K562 (cell line): Measurements from ENCODE around the gene GRP. TPM values are rescaled to one million over a fixed set of nuclear protein-coding genes. Genes with fewer than 3 reads are reported as not detected.
A peak's percentile ranks its signal among the peaks of the same experiment; 100 is the strongest.

Source experiments
- ATAC-seq: fragments of 200-7000 bp; cut with Tn5 transposase; 3 replicates; pipeline ENCODE4 v1.9.1; 2020; ENCODE audit warnings: moderate library complexity
- BruUV-seq: library from RNA; stranded (reverse); fragments of 400-500 nt; replicated peaks from 2 replicates; lab custom pipeline; 2021; lab: Mats Ljungman, UMichigan
- CTCF ChIA-PET: fragments of 300-600 bp; formaldehyde crosslinking; extraction: SDS; loops from one replicate; lab custom pipeline; 2021; ENCODE audit warnings: low intra/inter-chr PET ratio; lab: Yijun Ruan, JAX
- POLR2A ChIA-PET: fragments of 300-600, 350-650 bp; sonication (Branson Sonifier 250); formaldehyde crosslinking; extraction: SDS; loops from one replicate; lab custom pipeline; 2021; ENCODE audit warnings: antibody characterized with exemption, inconsistent platforms; lab: Yijun Ruan, JAX
- DNase-seq, 4 experiments: peaks; one replicate each; pipeline versions ENCODE4 v3.0.0 to v3.0.0-alpha.2; 2011 to 2018; ENCODE audit warnings: low spot score in 3 of 4, mixed read lengths in 3 of 4; ENCODE audit errors: extremely low read depth in 1 of 4
- FAIRE-seq: peaks from 2 replicates; lab custom pipeline; 2011; peaks lifted over from hg19 to GRCh38; lab: Jason Lieb, UNC
- H2AFZ ChIP-seq: 2 replicates; pipeline ENCODE4 v1.6.0; 2011; ENCODE audit warnings: low read depth, low read length, control low read depth, inconsistent platforms
- H3K27ac ChIP-seq: fragments of 200-600 bp; 3 replicates; pipeline ENCODE4 v1.8.0; 2011; ENCODE audit warnings: low read depth, mild to moderate bottlenecking, control low read depth, inconsistent platforms, low read length, moderate library complexity, mixed read lengths; ENCODE audit errors: extremely low read depth
- H3K27me3 ChIP-seq, 2 experiments: fragments of 300-600 bp in 1 of 2; 2 replicates in 1 of 2; 3 replicates in 1 of 2; pipeline versions ENCODE4 v1.6.0 to v1.8.0; 2011; ENCODE audit warnings: inconsistent platforms in 2 of 2, low read length in 2 of 2, mild to moderate bottlenecking in 1 of 2, mixed read lengths in 1 of 2, moderate library complexity in 1 of 2; ENCODE audit not compliant: control insufficient read depth in 2 of 2, insufficient read depth in 2 of 2
- H3K36me3 ChIP-seq: fragments of 300-600 bp; 3 replicates; pipeline ENCODE4 v1.8.0; 2011; ENCODE audit warnings: mild to moderate bottlenecking, low read length, inconsistent platforms; ENCODE audit not compliant: control insufficient read depth, insufficient read depth
- H3K4me1 ChIP-seq, 2 experiments: fragments of 200-600 bp in 1 of 2; replicated peaks in 1 of 2; 2 replicates in 1 of 2; 3 replicates in 1 of 2; pipeline versions ENCODE4 v1.5.1 to v1.8.0; 2011; ENCODE audit warnings: inconsistent platforms in 2 of 2, low read length in 2 of 2, mild to moderate bottlenecking in 1 of 2, mixed read lengths in 1 of 2, moderate library complexity in 1 of 2; ENCODE audit not compliant: control insufficient read depth in 2 of 2, insufficient read depth in 2 of 2
- H3K4me2 ChIP-seq: 2 replicates; pipeline ENCODE4 v1.6.1; 2011; ENCODE audit warnings: low read length, control low read depth, inconsistent platforms, mixed read lengths; ENCODE audit not compliant: insufficient read depth
- H3K4me3 ChIP-seq: fragments of 200-600 bp; sonication (generic), shearing (Covaris generic); 2 replicates; pipeline ENCODE4 v1.5.1; 2016; ENCODE audit warnings: control low read depth, inconsistent platforms
- H3K79me2 ChIP-seq: fragments of 200-600 bp; 3 replicates; pipeline ENCODE4 v1.8.0; 2011; ENCODE audit warnings: low read length, inconsistent platforms; ENCODE audit not compliant: control insufficient read depth, insufficient read depth
- H3K9ac ChIP-seq, 2 experiments: 2 replicates each; pipeline versions ENCODE4 v1.6.0 to v1.6.1; 2011; ENCODE audit warnings: low read depth in 2 of 2, low read length in 2 of 2, control low read depth in 1 of 2, inconsistent platforms in 1 of 2, mild to moderate bottlenecking in 1 of 2, mixed read lengths in 1 of 2; ENCODE audit not compliant: insufficient read depth in 1 of 2
- H3K9me1 ChIP-seq: one replicate; pipeline ENCODE4 v1.6.0; 2011; ENCODE audit warnings: inconsistent platforms, mild to moderate bottlenecking, low read length, moderate library complexity; ENCODE audit not compliant: control insufficient read depth, insufficient read depth
- H3K9me3 ChIP-seq: replicated peaks from 2 replicates; pipeline ENCODE4 v1.5.1; 2011; ENCODE audit warnings: low read depth, low read length, inconsistent platforms; ENCODE audit not compliant: control insufficient read depth, insufficient read depth
- H4K20me1 ChIP-seq: replicated peaks from 2 replicates; pipeline ENCODE4 v1.6.1; 2011; ENCODE audit warnings: low read length, inconsistent platforms, mixed read lengths; ENCODE audit not compliant: control insufficient read depth, insufficient read depth
- COPS2 ChIP-seq: fragments of 450-650 bp; conservative IDR thresholded peaks from 2 replicates; pipeline ENCODE4 v1.6.1; 2016; ENCODE audit warnings: mild to moderate bottlenecking, moderate library complexity
- MCM5 ChIP-seq: fragments of 450-650 bp; IDR thresholded peaks from 2 replicates; pipeline ENCODE4 v1.6.1; 2016; ENCODE audit warnings: low read depth
- NCOR1 ChIP-seq: fragments of 450-650 bp; IDR thresholded peaks from 2 replicates; pipeline ENCODE4 v1.6.1; 2016; ENCODE audit warnings: mild to moderate bottlenecking, moderate library complexity
- OTX1 ChIP-seq: fragments of 450-650 bp; formaldehyde crosslinking; IDR thresholded peaks from 2 replicates; pipeline ENCODE4 v1.4.0; 2022; ENCODE audit warnings: mild to moderate bottlenecking
- POLR2G ChIP-seq: fragments of 200-400 bp; formaldehyde crosslinking; IDR thresholded peaks from 2 replicates; pipeline ENCODE4 v1.6.1; 2017; ENCODE audit warnings: low read depth, mild to moderate bottlenecking, antibody characterized with exemption, low read length, moderate library complexity
- PYGO2 ChIP-seq: fragments of 450-650 bp; IDR thresholded peaks from 2 replicates; pipeline ENCODE4 v1.6.1; 2016; ENCODE audit warnings: mild to moderate bottlenecking, missing genetic modification characterization, moderate library complexity, missing compliant biosample characterization
- RNF2 ChIP-seq: sonication (generic); IDR thresholded peaks from 2 replicates; pipeline ENCODE4 v1.6.1; 2016
- SMARCB1 ChIP-seq: IDR thresholded peaks from 2 replicates; pipeline ENCODE4 v1.6.1; 2011; ENCODE audit warnings: improper control_type of control experiment, low read depth; ENCODE audit not compliant: insufficient read length
- TRIM24 ChIP-seq, 2 experiments: fragments of 450-650 bp; IDR thresholded peaks; 2 replicates each; pipeline ENCODE4 v1.6.1; 2016
- TRIM28 ChIP-seq: fragments of 450-650 bp; IDR thresholded peaks from 2 replicates; pipeline ENCODE4 v1.6.1; 2017
- U2AF2 ChIP-seq: fragments of 200-400 bp; formaldehyde crosslinking; optimal IDR thresholded peaks from 2 replicates; pipeline ENCODE3; 2017; ENCODE audit warnings: low read depth, mild to moderate bottlenecking, low read length
- ZBTB8A ChIP-seq: fragments of 450-650 bp; IDR thresholded peaks from 2 replicates; pipeline ENCODE4 v1.6.1; 2018; ENCODE audit warnings: mild to moderate bottlenecking, moderate library complexity; ENCODE audit not compliant: partially characterized antibody
- ZNF263 ChIP-seq: sonication (generic); formaldehyde crosslinking; IDR thresholded peaks from 2 replicates; pipeline ENCODE4 v1.8.0; 2022; ENCODE audit warnings: mild to moderate bottlenecking, missing genetic modification reagents, borderline replicate concordance
- ZNF431 ChIP-seq: sonication (generic); formaldehyde crosslinking; IDR thresholded peaks from 2 replicates; pipeline ENCODE4 v1.8.0; 2022; ENCODE audit warnings: mild to moderate bottlenecking, missing genetic modification reagents
- WGBS: fragments of 100-300 bp; shearing (Covaris generic); methylation state at CpG from one replicate; pipeline ENCODE4 v1.1.6; 2016; ENCODE audit warnings: low coverage, mixed read lengths; ENCODE audit not compliant: insufficient coverage; ENCODE audit errors: missing lambda C conversion rate; 5-methylcytosine and 5-hydroxymethylcytosine counted together
- in situ Hi-C: fragments of 300-500 bp; cut with MboI; formaldehyde crosslinking; loops from 4 replicates; pipeline ENCODE4 v1.15.0; 2018; ENCODE audit warnings: inconsistent platforms, mixed read lengths
- intact Hi-C: fragments of 100-400 bp; cut with micrococcal nuclease; formaldehyde crosslinking; loops from 2 replicates; pipeline ENCODE4 v1.14.2; 2022
- polyA plus RNA-seq, 8 experiments: library from polyadenylated mRNA; depleted of rRNA in 4 of 8; stranded (reverse) in 5 of 8; unstranded in 3 of 8; fragments of >200 nt; fragmentation: Nextera tagmentation in 2 of 8; fragmentation: Illumina TruSeq in 1 of 8; extraction: Ambion mirVana in 2 of 8; extraction: Trizol in 1 of 8; gene quantifications; 2 replicates each; pipeline versions ENCODE4 v1.2.1 to v1.2.3, GENCODE V29; 2011 to 2014; ENCODE audit warnings: inconsistent platforms in 1 of 8, missing spikeins in 1 of 8
- total RNA-seq, 7 experiments: library from RNA; depleted of rRNA in 6 of 7; stranded (reverse); fragments of >200 nt in 6 of 7; fragmentation: Illumina TruSeq in 2 of 7; extraction: Trizol in 2 of 7; gene quantifications; 2 replicates each; pipeline versions ENCODE4 v1.2.1 to v1.2.3, GENCODE V29; 2011 to 2021; ENCODE audit warnings: low replicate concordance in 1 of 7
- TF ChIP-seq, protein P1 (sequence below): sonication (generic); formaldehyde crosslinking; IDR thresholded peaks from 2 replicates; pipeline ENCODE4 v1.8.0; 2022; ENCODE audit warnings: mild to moderate bottlenecking, missing genetic modification reagents, borderline replicate concordance
- TF ChIP-seq, protein P2 (sequence below): fragments of 450-650 bp; IDR thresholded peaks from 2 replicates; pipeline ENCODE4 v1.6.1; 2017; ENCODE audit warnings: mild to moderate bottlenecking, moderate library complexity
- TF ChIP-seq, protein P3 (sequence below): fragments of 450-650 bp; IDR thresholded peaks from 2 replicates; pipeline ENCODE4 v1.6.1; 2016; ENCODE audit warnings: missing biosample characterization, missing genetic modification characterization
- TF ChIP-seq, protein P4 (sequence below): sonication (generic); formaldehyde crosslinking; IDR thresholded peaks from 2 replicates; pipeline ENCODE4 v1.8.1; 2023; ENCODE audit warnings: mild to moderate bottlenecking, missing genetic modification reagents, moderate library complexity

Gene GRP
- total and polyA plus RNA-seq, 9 of the 15 experiments (the other 6 are each of a cell fraction or from before 2014, with no cell fraction given), result 0.07 TPM; not detected in 8

DNA sequence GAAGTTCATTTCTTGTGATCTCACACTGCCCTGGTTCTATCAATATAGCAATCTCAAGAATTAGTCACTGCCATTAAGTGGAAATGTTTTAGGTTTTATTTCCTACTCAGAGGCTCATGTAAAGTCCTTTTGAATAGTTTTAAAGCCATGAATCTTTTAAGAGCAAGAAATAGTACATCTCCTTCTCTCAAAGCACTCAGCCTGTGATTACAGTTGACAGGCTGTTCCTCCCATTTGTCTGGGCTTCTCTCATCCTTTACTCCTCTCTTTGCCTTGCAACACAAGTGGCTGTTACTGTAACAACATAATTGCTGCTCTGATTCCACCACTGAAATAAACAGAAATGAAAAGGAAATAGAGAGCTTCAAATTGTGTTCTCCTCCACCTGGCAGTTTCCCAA lies 18.4 kb downstream of the GRP start (continued):
- TF ChIP-seq, protein P1, sequence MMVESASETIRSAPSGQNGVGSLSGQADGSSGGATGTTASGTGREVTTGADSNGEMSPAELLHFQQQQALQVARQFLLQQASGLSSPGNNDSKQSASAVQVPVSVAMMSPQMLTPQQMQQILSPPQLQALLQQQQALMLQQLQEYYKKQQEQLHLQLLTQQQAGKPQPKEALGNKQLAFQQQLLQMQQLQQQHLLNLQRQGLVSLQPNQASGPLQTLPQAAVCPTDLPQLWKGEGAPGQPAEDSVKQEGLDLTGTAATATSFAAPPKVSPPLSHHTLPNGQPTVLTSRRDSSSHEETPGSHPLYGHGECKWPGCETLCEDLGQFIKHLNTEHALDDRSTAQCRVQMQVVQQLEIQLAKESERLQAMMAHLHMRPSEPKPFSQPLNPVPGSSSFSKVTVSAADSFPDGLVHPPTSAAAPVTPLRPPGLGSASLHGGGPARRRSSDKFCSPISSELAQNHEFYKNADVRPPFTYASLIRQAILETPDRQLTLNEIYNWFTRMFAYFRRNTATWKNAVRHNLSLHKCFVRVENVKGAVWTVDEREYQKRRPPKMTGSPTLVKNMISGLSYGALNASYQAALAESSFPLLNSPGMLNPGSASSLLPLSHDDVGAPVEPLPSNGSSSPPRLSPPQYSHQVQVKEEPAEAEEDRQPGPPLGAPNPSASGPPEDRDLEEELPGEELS (CRISPR knock-in tag), result no peak
- TF ChIP-seq ZBTB8A, result no peak
- TF ChIP-seq, protein P2, sequence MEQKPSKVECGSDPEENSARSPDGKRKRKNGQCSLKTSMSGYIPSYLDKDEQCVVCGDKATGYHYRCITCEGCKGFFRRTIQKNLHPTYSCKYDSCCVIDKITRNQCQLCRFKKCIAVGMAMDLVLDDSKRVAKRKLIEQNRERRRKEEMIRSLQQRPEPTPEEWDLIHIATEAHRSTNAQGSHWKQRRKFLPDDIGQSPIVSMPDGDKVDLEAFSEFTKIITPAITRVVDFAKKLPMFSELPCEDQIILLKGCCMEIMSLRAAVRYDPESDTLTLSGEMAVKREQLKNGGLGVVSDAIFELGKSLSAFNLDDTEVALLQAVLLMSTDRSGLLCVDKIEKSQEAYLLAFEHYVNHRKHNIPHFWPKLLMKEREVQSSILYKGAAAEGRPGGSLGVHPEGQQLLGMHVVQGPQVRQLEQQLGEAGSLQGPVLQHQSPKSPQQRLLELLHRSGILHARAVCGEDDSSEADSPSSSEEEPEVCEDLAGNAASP, result no peak
- TF ChIP-seq, all 486 proteins: peak for 0

DNA sequence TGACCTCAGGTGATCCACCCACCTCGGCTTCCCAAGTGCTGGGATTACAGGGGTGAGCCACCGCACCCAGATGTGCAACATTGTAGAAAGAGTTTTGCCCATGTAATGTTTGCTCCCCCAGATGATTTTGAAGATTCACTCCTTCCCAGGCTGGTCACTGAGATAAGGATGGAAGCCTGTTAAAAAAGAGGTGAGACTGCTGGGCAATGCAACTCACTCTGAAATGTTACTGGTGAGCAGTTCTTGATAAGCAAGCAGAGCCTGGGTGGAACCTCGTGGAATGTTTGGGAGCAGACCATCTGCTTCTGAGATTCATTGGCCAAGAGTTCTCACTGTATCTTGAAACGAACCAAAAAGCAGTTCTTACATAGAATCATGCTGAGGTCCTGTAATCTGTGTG lies 19.7 kb downstream of the GRP start:
- intact Hi-C loops (loop anchor here (10.0 kb wide), 1 partner anchor 585 kb away; no protein-coding TSS in a partner anchor), in situ Hi-C loops (no loop called here)
- ChIA-PET CTCF (no interaction called here), POLR2A (no interaction called here)
- ATAC-seq, result no peak
- no peaks in the 10 kb centered on the region; the same call in 1 of the 2 replicates for H4K20me1 ChIP-seq
- WGBS, result 3% methylated on average over 4 of the region's 4 CpGs
- no TSS peak for BruUV-seq
- no peaks in the 10 kb centered on the region for H3K36me3 ChIP-seq
- H3K9ac ChIP-seq, result no peak overlapping the region
- no peaks in the 10 kb centered on the region; a peak in 1 of 5 replicates for H3K4me1 ChIP-seq
- H3K27me3 ChIP-seq, result no peaks in the 10 kb centered on the region
- no peak overlapping the region for H2AFZ ChIP-seq
- H3K79me2 ChIP-seq, result no peaks in the 10 kb centered on the region
- H3K27ac ChIP-seq, result no peak overlapping the region
- no peaks in the 10 kb centered on the region for H3K9me3 ChIP-seq
- FAIRE-seq, result no peak
- no peaks in the 10 kb centered on the region for H3K9me1 ChIP-seq
- peak in 2 of 4 experiments; percentile 6 to 9 for DNase-seq
- H3K4me3 ChIP-seq, result no peak overlapping the region
- no peak overlapping the region for H3K4me2 ChIP-seq
- TF ChIP-seq NCOR1, result 0 out of 2 replicates have a peak, but pooled peaks have one; percentile 19
- TF ChIP-seq TRIM28, result no peak
- TF ChIP-seq PYGO2 (tag), result no peak
- no peak for TF ChIP-seq POLR2G
- no peak for TF ChIP-seq ZNF431 (CRISPR knock-in tag)
- TF ChIP-seq, protein P3, sequence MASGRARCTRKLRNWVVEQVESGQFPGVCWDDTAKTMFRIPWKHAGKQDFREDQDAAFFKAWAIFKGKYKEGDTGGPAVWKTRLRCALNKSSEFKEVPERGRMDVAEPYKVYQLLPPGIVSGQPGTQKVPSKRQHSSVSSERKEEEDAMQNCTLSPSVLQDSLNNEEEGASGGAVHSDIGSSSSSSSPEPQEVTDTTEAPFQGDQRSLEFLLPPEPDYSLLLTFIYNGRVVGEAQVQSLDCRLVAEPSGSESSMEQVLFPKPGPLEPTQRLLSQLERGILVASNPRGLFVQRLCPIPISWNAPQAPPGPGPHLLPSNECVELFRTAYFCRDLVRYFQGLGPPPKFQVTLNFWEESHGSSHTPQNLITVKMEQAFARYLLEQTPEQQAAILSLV (tag), result no peak
- no peak for TF ChIP-seq MCM5
- no peak for TF ChIP-seq ZNF263
- no peak for TF ChIP-seq OTX1 (CRISPR knock-in tag)
- no peak for TF ChIP-seq RNF2
- TF ChIP-seq SMARCB1, result no peak
- TF ChIP-seq TRIM24 (IDR thresholded peaks at IDR 0.05), result 0 out of 4 replicates have a peak, but pooled peaks of 1 of the 2 experiments have one; percentile 19
- no peak for TF ChIP-seq U2AF2
- no peak for TF ChIP-seq COPS2
- TF ChIP-seq, protein P4, sequence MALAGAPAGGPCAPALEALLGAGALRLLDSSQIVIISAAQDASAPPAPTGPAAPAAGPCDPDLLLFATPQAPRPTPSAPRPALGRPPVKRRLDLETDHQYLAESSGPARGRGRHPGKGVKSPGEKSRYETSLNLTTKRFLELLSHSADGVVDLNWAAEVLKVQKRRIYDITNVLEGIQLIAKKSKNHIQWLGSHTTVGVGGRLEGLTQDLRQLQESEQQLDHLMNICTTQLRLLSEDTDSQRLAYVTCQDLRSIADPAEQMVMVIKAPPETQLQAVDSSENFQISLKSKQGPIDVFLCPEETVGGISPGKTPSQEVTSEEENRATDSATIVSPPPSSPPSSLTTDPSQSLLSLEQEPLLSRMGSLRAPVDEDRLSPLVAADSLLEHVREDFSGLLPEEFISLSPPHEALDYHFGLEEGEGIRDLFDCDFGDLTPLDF, result no peak
